Activated CD8-positive, alpha-beta memory T cell treated with anti-CD3 and anti-CD28 coated beads, Interleukin-2, amount 10 ng/mL, durations not matched to agents 7 days and 5 days (primary cell): ENCODE data around the gene ORAI1. TPM values are rescaled to one million over a fixed set of nuclear protein-coding genes. Genes with fewer than 3 reads are reported as not detected.

ENCODE experiments used
- total RNA-seq, 2 experiments: library from RNA; stranded (reverse); gene quantifications; one replicate each; pipeline ENCODE4 v1.2.3, GENCODE V29; 2021

The ORAI1 gene
- total RNA-seq, 2 experiments from 2014 or later = 53.7 to 61.1 TPM

Other genes starting within 250 kb of the ORAI1 start
- gene RNF34, start 226.4 kb upstream of the ORAI1 start, total RNA-seq = 100 to 1,000 TPM in 1 of 2 experiments, 10 to 100 TPM in 1; 96.1 to 102 TPM
- 10 to 100 TPM; 63.8 to 64.8 TPM for gene KDM2B, start 45.5 kb upstream of the ORAI1 start, total RNA-seq
- gene MORN3, start 43.1 kb downstream of the ORAI1 start, total RNA-seq = 1 to 10 TPM in 1 of 2 experiments, under 1 TPM in 1; 0.54 to 1.2 TPM
- 10 to 100 TPM in 1 of 2 experiments, 1 to 10 TPM in 1; 8.8 to 11.0 TPM for gene TMEM120B, start 86.2 kb downstream of the ORAI1 start, total RNA-seq
- gene RHOF, start 167.2 kb downstream of the ORAI1 start, total RNA-seq = 100 to 1,000 TPM; 114 to 137 TPM
- gene SETD1B, start 177.5 kb downstream of the ORAI1 start, total RNA-seq = 10 to 100 TPM; 33.7 to 35.9 TPM
- not detected for gene HPD, start 232.3 kb downstream of the ORAI1 start, total RNA-seq